HCT116 (cell line): ENCODE results near the gene RASSF5. TPM values are rescaled to one million over a fixed set of nuclear protein-coding genes. Genes with fewer than 3 reads are reported as not detected.

Source experiments
- ATAC-seq: fragments of 200-7000 bp; cut with Tn5 transposase; 2 replicates; pipeline ENCODE4 v1.9.1; 2020; ENCODE audit warnings: mild to moderate bottlenecking, moderate library complexity
- BruUV-seq: library from RNA; stranded (reverse); fragments of 400-500 nt; replicated peaks from 2 replicates; lab custom pipeline; 2021; lab: Mats Ljungman, UMichigan
- CTCF ChIA-PET: fragments of 300-600 bp; sonication (Branson Sonifier 250); formaldehyde crosslinking; loops from one replicate; lab custom pipeline; 2021; ENCODE audit warnings: antibody characterized with exemption; lab: Charles Lee
- POLR2A ChIA-PET: fragments of 300-600, 350-600 bp; sonication (Branson Sonifier 250); formaldehyde crosslinking; loops from one replicate; lab custom pipeline; 2021; ENCODE audit warnings: antibody characterized with exemption; lab: Charles Lee
- RAD21 ChIA-PET, 2 experiments: fragments of 300-600 bp; sonication (Branson Sonifier 250); formaldehyde crosslinking; loops; one replicate each; lab custom pipeline; 2023; ENCODE audit warnings: low total read pairs in 2 of 2; ENCODE audit not compliant: uncharacterized antibody in 2 of 2, unreplicated experiment in 2 of 2, low non-redundant PET in 1 of 2; lab: Charles Lee
- DNase-seq: peaks from one replicate; pipeline ENCODE4 v3.0.0-alpha.2; 2010; ENCODE audit warnings: low read depth, low spot score
- H2AFZ ChIP-seq: fragments of 200-600 bp; shearing (Covaris generic), sonication (generic); 2 replicates; pipeline ENCODE4 v1.6.1; 2017; ENCODE audit warnings: low read depth, mixed run types, mixed read lengths, antibody characterized with exemption, low read length; ENCODE audit not compliant: poor library complexity, severe bottlenecking
- H3K27ac ChIP-seq: 2 replicates; pipeline ENCODE4 v1.5.1; 2012; ENCODE audit warnings: low read depth, low read length
- H3K27me3 ChIP-seq: fragments of 200-600 bp; sonication (generic); 2 replicates; pipeline ENCODE4 v1.6.1; 2016; ENCODE audit warnings: mixed run types, low read length, mixed read lengths; ENCODE audit not compliant: insufficient read depth
- H3K36me3 ChIP-seq, 2 experiments: fragments of 200-500 bp in 1 of 2; fragments of 200-600 bp in 1 of 2; sonication (Bioruptor generic) in 1 of 2; sonication (generic) in 1 of 2; 2 replicates each; pipeline versions ENCODE4 v1.5.1 to v1.6.1; 2014 to 2016; ENCODE audit warnings: low read length in 2 of 2, inconsistent platforms in 1 of 2, mixed read lengths in 1 of 2, mixed run types in 1 of 2; ENCODE audit not compliant: insufficient read depth in 2 of 2, control insufficient read depth in 1 of 2
- H3K4me1 ChIP-seq, 2 experiments: fragments of 200-600 bp in 1 of 2; sonication (generic) in 1 of 2; 2 replicates each; pipeline versions ENCODE4 v1.5.1 to v1.6.1; 2012 to 2017; ENCODE audit warnings: low read length in 2 of 2, inconsistent platforms in 1 of 2, mild to moderate bottlenecking in 1 of 2, mixed read lengths in 1 of 2, mixed run types in 1 of 2, moderate library complexity in 1 of 2; ENCODE audit not compliant: insufficient read depth in 2 of 2, control insufficient read depth in 1 of 2
- H3K4me2 ChIP-seq: fragments of 200-600 bp; sonication (generic); 2 replicates; pipeline ENCODE4 v1.6.1; 2017; ENCODE audit warnings: mixed run types, low read length, mixed read lengths
- H3K4me3 ChIP-seq, 2 experiments: fragments of 200-600 bp in 1 of 2; sonication (generic) in 1 of 2; replicated peaks in 1 of 2; 2 replicates each; pipeline ENCODE4 v1.5.1; 2011 to 2016; ENCODE audit warnings: low read length in 2 of 2, control low read depth in 1 of 2, low read depth in 1 of 2, mild to moderate bottlenecking in 1 of 2, mixed read lengths in 1 of 2, mixed run types in 1 of 2
- H3K79me2 ChIP-seq: fragments of 200-600 bp; sonication (generic); 2 replicates; pipeline ENCODE4 v1.6.1; 2017; ENCODE audit warnings: mild to moderate bottlenecking, mixed run types, low read length, moderate library complexity, mixed read lengths; ENCODE audit not compliant: insufficient read depth
- H3K9ac ChIP-seq: fragments of 200-600 bp; sonication (generic); 2 replicates; pipeline ENCODE4 v1.6.1; 2016; ENCODE audit warnings: low read length, mixed read lengths
- H3K9me2 ChIP-seq: fragments of 200-600 bp; sonication (generic), shearing (Covaris generic); 2 replicates; pipeline ENCODE4 v1.6.1; 2017; ENCODE audit warnings: mixed run types, mild to moderate bottlenecking, moderate library complexity; ENCODE audit not compliant: insufficient read depth
- H3K9me3 ChIP-seq, 2 experiments: fragments of 200-500 bp in 1 of 2; fragments of 200-600 bp in 1 of 2; sonication (Bioruptor generic) in 1 of 2; sonication (generic) in 1 of 2; 2 replicates each; pipeline ENCODE4 v1.6.1; 2014 to 2017; ENCODE audit warnings: low read length in 2 of 2, mixed read lengths in 2 of 2, inconsistent platforms in 1 of 2, low read depth in 1 of 2, mild to moderate bottlenecking in 1 of 2, mixed run types in 1 of 2, moderate library complexity in 1 of 2; ENCODE audit not compliant: control insufficient read depth in 1 of 2, insufficient read depth in 1 of 2
- H4K20me1 ChIP-seq: fragments of 200-600 bp; sonication (generic), shearing (Covaris generic); 2 replicates; pipeline ENCODE4 v1.6.1; 2017; ENCODE audit warnings: mixed run types, mild to moderate bottlenecking, moderate library complexity; ENCODE audit not compliant: insufficient read depth
- CEBPB ChIP-seq: IDR thresholded peaks from 2 replicates; pipeline ENCODE4 v1.6.1; 2012; ENCODE audit warnings: low read depth
- EGR1 ChIP-seq: IDR thresholded peaks from 2 replicates; pipeline ENCODE4 v1.6.1; 2012; ENCODE audit warnings: low read depth
- EZH2 ChIP-seq: fragments of 200-600 bp; sonication (generic); IDR thresholded peaks from 2 replicates; pipeline ENCODE4 v1.6.1; 2017; ENCODE audit warnings: antibody characterized with exemption, mixed run types
- EZH2phosphoT487 ChIP-seq: fragments of 200-600 bp; IDR thresholded peaks from 2 replicates; pipeline ENCODE4 v1.6.1; 2018; ENCODE audit warnings: antibody characterized with exemption, borderline replicate concordance
- POLR2AphosphoS5 ChIP-seq: IDR thresholded peaks from 2 replicates; pipeline ENCODE4 v1.6.1; 2011; ENCODE audit warnings: mild to moderate bottlenecking, low read depth, low read length, moderate library complexity
- RAD21 ChIP-seq: IDR thresholded peaks from 2 replicates; pipeline ENCODE4 v1.6.1; 2012; ENCODE audit warnings: low read depth, mild to moderate bottlenecking
- SIN3A ChIP-seq: IDR thresholded peaks from 2 replicates; pipeline ENCODE4 v1.6.1; 2012; ENCODE audit warnings: low read depth
- SP1 ChIP-seq: IDR thresholded peaks from 2 replicates; pipeline ENCODE4 v1.6.1; 2012; ENCODE audit warnings: low read depth
- TCF7L2 ChIP-seq: IDR thresholded peaks from 2 replicates; pipeline ENCODE4 v1.7.0; 2011; ENCODE audit warnings: borderline replicate concordance, inconsistent platforms; ENCODE audit not compliant: insufficient read depth, insufficient read length; ENCODE audit errors: extremely low read depth
- YY1 ChIP-seq: IDR thresholded peaks from 2 replicates; pipeline ENCODE4 v1.6.1; 2011; ENCODE audit warnings: low read length, low read depth, moderate library complexity, mild to moderate bottlenecking; ENCODE audit not compliant: insufficient replicate concordance; ENCODE audit errors: extremely low read depth
- ZFX ChIP-seq: fragments of 450-650 bp; IDR thresholded peaks from 2 replicates; pipeline ENCODE4 v1.6.1; 2017
- ZNF274 ChIP-seq: fragments of 200-500 bp; sonication (Bioruptor generic); IDR thresholded peaks from 2 replicates; pipeline ENCODE4 v1.6.1; 2014; ENCODE audit warnings: mild to moderate bottlenecking, low read depth, low read length, inconsistent platforms
- intact Hi-C: fragments of 100-400 bp; cut with micrococcal nuclease; formaldehyde crosslinking; loops from 2 replicates; pipeline ENCODE4 v1.10.0; 2022
- total RNA-seq: library from RNA; stranded (reverse); gene quantifications from one replicate; pipeline ENCODE4 v1.2.1, GENCODE V29; 2021; ENCODE audit not compliant: unreplicated experiment
- TF ChIP-seq, protein P1 (sequence below), 3 experiments: fragments of 200-600 bp in 1 of 3; sonication (generic) in 1 of 3; IDR thresholded peaks in 2 of 3; conservative IDR thresholded peaks in 1 of 3; 2 replicates each; pipeline ENCODE4 v1.5.1; 2012 to 2017; ENCODE audit warnings: low read depth in 2 of 3, low read length in 2 of 3, antibody characterized with exemption in 1 of 3, borderline replicate concordance in 1 of 3, control low read depth in 1 of 3, mild to moderate bottlenecking in 1 of 3, mixed read lengths in 1 of 3, mixed run types in 1 of 3, moderate library complexity in 1 of 3; ENCODE audit not compliant: insufficient read depth in 1 of 3
- TF ChIP-seq, protein P2 (sequence below): IDR thresholded peaks from 2 replicates; pipeline ENCODE4 v1.6.1; 2012
- TF ChIP-seq, protein P3 (sequence below): IDR thresholded peaks from 2 replicates; pipeline ENCODE4 v1.6.1; 2012

The RASSF5 gene
- total RNA-seq, 1 experiment from 2014 or later, result 5.4 TPM

DNA sequence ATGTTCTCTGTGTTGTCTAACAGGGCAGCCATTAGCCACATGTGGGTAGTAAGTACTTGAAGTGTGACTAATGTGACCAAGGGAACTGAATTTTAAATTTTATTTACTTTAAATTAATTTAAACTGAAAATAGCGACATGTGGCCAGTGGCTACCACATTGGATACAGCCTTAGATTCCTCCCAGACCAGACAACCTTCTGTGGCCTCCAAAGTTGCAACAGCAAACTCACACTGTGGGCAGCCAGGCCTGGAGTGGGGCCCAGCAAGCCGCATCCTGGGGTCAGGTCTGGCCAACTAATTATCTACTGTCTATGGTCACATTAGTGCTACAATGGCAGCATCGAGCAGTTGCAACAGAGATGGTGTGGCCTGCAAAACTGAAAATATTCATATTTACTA, 93.2 kb downstream of the RASSF5 start:
- Histone ChIP-seq H3K79me2 (no peaks in the 10 kb centered on the region), H3K27ac (no peak overlapping the region), H3K27me3 (no peaks in the 10 kb centered on the region), H3K4me3 (no peak overlapping the region), H3K36me3 (peaks cover 18 to 43% of the 10 kb centered on the region in 2 experiments), H3K4me2 (no peak overlapping the region), H3K9me3 (no peaks in the 10 kb centered on the region), H3K4me1 (no peaks in the 10 kb centered on the region), H4K20me1 (no peaks in the 10 kb centered on the region), H3K9me2 (no peaks in the 10 kb centered on the region), H3K9ac (no peak overlapping the region), H2AFZ (no peak overlapping the region)
- TF ChIP-seq SIN3A, result no peak
- TF ChIP-seq ZFX, result no peak
- no peak for TF ChIP-seq SP1
- TF ChIP-seq, protein P1, sequence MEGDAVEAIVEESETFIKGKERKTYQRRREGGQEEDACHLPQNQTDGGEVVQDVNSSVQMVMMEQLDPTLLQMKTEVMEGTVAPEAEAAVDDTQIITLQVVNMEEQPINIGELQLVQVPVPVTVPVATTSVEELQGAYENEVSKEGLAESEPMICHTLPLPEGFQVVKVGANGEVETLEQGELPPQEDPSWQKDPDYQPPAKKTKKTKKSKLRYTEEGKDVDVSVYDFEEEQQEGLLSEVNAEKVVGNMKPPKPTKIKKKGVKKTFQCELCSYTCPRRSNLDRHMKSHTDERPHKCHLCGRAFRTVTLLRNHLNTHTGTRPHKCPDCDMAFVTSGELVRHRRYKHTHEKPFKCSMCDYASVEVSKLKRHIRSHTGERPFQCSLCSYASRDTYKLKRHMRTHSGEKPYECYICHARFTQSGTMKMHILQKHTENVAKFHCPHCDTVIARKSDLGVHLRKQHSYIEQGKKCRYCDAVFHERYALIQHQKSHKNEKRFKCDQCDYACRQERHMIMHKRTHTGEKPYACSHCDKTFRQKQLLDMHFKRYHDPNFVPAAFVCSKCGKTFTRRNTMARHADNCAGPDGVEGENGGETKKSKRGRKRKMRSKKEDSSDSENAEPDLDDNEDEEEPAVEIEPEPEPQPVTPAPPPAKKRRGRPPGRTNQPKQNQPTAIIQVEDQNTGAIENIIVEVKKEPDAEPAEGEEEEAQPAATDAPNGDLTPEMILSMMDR (IDR thresholded peaks at IDR 0.05 in 2 of 3, conservative IDR thresholded peaks at IDR 0.05 in 1 of 3; ENCODE audit: borderline replicate concordance in 1 of 3, insufficient read depth in 1 of 3, low read depth in 2 of 3, low read length in 2 of 3), result no peak
- TF ChIP-seq ZNF274, result no peak
- TF ChIP-seq POLR2AphosphoS5, result no peak
- TF ChIP-seq, protein P2, sequence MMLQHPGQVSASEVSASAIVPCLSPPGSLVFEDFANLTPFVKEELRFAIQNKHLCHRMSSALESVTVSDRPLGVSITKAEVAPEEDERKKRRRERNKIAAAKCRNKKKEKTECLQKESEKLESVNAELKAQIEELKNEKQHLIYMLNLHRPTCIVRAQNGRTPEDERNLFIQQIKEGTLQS, result no peak
- TF ChIP-seq EGR1, result no peak
- ATAC-seq (no peak), DNase-seq (no peak)
- ChIA-PET CTCF (no interaction called here), RAD21 (no interaction called here), POLR2A (no interaction called here)
- intact Hi-C loops, result no loop called here
- no TSS peak for BruUV-seq

DNA sequence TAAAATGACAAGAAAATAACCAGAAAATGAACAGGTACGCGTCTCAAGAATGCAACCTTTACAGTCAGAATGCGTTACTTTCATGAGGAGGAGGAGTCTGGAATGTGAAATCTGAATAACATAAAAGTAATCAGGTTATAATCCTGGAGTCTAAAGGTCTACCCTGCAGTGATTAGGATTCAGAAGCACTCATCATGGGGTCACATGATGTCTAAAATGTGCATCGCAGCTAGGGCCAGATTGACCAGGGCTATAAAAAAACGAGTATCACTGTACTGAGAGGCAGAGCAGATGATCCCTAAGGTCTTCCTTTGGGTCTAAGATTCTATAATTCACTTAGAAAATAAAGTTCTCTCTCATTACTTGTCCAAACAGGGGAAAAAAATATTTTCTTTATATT, 97.5 kb downstream of the RASSF5 start:
- intact Hi-C loops, result loop anchor here (5.0 kb wide), 1 partner anchor 307 kb away; no protein-coding TSS in a partner anchor
- no peak for ATAC-seq
- Histone ChIP-seq H4K20me1 (no peaks in the 10 kb centered on the region), H3K9ac (no peak overlapping the region), H3K4me2 (no peak overlapping the region), H3K79me2 (no peaks in the 10 kb centered on the region), H3K9me3 (no peaks in the 10 kb centered on the region), H3K27me3 (no peaks in the 10 kb centered on the region), H3K36me3 (peaks cover 10 to 34% of the 10 kb centered on the region in 2 experiments; a peak in 3 of 4 replicates), H3K9me2 (no peaks in the 10 kb centered on the region), H3K4me3 (no peak overlapping the region), H2AFZ (no peak overlapping the region), H3K27ac (no peak overlapping the region), H3K4me1 (no peaks in the 10 kb centered on the region)
- ChIA-PET RAD21 (no interaction called here), POLR2A (no interaction called here), CTCF (no interaction called here)
- no peak for DNase-seq
- BruUV-seq, result no TSS peak
- TF ChIP-seq EZH2phosphoT487 (no peak), CEBPB (no peak), SIN3A (no peak), EZH2 (no peak), YY1 (no peak), RAD21 (no peak), TCF7L2 (no peak), SP1 (no peak)
- TF ChIP-seq, protein P3, sequence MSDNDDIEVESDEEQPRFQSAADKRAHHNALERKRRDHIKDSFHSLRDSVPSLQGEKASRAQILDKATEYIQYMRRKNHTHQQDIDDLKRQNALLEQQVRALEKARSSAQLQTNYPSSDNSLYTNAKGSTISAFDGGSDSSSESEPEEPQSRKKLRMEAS, result no peak
- TF ChIP-seq, protein P2, result no peak
- TF ChIP-seq, protein P1 (IDR thresholded peaks at IDR 0.05 in 2 of 3, conservative IDR thresholded peaks at IDR 0.05 in 1 of 3; ENCODE audit: borderline replicate concordance in 1 of 3, insufficient read depth in 1 of 3, low read depth in 2 of 3, low read length in 2 of 3), result no peak
